HG03025 (cell line): ENCODE data around the gene SAP30BP.

ENCODE experiments used
- ATAC-seq: cut with Tn5 transposase; IDR thresholded peaks from one replicate; pipeline ENCODE4 v1.9.1; 2021; ENCODE audit warnings: mild to moderate bottlenecking, moderate library complexity; ENCODE audit not compliant: unreplicated experiment, low FRiP score

The SAP30BP gene

DNA sequence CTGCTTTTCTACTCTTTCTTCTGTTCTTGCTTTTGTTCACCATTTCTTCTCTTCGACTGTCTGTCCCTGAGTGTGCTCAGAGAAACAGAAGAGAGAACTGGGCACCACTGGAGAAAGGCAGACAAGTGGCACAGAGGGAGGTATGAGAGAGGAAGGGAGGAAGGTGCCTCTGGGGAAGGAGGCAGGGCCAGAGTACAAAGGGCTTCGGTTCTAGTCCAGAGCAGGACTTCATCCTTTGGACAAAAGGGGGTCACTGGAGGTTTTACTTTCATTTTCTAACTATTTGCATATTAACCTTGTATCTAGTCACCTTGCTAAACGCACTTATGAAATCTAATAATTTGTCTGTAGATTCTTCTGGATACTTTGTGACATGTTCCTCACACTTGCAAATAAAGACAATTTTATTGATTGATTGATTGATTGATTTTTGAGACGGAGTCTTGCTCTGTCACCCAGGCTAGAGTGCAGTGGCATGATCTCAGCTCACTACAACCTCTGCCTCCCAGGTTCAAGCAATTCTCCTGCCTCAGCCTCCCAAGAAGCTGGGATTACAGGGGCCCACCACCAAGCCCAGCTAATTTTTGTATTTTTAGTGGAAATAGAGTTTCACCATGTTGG lies 67.6 kb downstream of the SAP30BP start:
- no peak for ATAC-seq

DNA sequence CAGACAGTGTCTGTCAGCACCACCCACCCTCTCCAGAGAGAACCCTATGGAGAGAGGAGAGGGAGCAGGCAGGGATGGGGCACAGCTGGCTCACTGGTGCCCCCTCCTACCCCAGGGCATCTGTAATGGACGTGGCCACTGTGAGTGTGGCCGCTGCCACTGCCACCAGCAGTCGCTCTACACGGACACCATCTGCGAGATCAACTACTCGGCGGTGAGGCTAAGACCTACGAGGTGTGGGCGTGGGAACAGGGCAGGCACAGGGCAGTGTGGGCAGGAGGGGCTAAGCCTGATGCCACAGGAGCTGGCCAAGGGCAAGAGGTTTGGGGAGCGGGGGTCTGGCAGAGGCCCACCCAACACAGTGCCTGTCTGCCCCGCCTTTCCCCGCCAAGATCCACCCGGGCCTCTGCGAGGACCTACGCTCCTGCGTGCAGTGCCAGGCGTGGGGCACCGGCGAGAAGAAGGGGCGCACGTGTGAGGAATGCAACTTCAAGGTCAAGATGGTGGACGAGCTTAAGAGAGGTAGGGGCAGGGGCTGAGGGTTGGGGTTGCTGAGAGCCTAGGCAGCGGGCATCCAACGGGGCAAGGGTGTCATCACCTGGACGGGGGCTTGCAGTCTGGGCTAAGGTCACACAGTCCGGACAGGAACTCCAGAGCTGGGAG lies 69.2 kb downstream of the SAP30BP start:
- no peak for ATAC-seq

DNA sequence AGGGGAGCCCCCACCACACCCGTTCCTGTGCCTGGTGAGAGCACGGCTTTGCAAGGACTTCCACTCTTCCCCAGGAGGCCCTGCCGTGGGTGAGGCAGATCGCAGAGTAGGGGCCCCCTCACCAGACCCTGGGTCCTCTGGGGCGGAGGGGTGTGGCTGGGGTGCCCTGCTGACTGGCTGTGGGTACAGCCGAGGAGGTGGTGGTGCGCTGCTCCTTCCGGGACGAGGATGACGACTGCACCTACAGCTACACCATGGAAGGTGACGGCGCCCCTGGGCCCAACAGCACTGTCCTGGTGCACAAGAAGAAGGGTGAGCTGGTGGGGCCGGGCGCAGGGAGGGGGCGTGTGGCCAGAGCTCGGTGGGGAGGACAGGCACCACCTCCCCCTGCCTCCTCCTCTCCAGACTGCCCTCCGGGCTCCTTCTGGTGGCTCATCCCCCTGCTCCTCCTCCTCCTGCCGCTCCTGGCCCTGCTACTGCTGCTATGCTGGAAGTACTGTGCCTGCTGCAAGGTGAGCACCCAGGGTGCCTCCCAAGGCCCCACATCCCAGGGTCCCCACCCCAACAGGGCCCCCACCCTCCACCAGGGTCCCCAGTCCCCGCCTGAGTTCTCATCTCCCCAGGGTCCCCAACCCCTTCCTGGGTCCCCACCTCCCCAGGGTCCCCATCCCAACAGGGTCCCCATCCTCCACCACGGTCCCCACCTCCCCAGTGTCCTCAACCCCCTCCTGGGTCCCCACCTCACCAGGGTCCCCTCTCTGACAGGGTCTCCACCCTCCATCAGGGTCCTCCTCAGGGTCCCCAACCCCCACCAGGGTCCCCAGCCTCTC lies 70.2 kb downstream of the SAP30BP start:
- ATAC-seq = no peak

DNA sequence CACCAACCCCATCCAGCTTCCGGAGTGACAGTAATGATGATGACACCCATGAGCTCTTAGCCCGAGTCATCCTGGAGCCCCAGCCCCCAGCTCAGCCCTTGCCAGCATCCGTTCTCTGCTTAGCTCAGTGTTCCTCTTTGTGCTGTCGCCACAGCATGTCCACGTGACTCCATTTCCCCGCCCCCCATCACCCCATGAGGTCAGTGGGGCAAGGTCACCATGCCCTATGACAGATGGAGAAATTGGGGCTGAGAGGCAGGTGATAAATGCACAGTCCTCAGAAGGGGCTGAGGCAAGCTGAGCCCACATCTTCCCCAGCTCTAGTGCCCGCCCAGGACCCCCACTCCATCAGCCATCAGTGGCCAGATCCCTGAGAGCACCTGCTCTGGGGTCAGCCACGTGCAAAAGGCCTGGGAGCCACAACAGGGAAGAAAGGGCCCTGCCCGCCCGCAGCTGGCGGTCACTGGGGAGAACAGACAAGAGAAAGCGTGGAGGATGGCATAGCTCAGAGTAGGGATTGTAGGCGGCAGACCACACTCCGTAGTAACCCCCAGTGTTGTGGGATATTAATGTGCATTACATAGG lies 71.2 kb downstream of the SAP30BP start:
- ATAC-seq = no peak

GRCh38 chr17:75739174-75739573 lies 72.0 kb downstream of the SAP30BP start:
- no peak for ATAC-seq

GRCh38 chr17:75739801-75740200 lies 72.7 kb downstream of the SAP30BP start:
- ATAC-seq = no peak

DNA sequence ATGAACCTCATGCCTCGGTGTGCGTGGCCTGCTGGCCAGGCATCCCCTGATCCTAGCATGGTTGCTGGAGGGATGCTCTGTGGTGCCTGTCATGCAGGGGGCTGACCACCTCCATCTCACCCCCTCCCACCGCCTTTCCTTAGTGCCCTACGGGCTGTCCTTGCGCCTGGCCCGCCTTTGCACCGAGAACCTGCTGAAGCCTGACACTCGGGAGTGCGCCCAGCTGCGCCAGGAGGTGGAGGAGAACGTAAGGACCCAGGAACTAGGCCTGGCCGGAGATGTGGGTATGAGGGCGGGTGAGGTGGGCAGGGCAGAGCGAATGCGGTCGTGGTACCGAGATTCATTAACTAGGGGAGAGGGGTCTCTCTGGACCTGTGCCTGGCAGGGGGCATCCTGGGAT lies 73.1 kb downstream of the SAP30BP start:
- no peak for ATAC-seq

- no peak for ATAC-seq
Observed at GRCh38 chr17:75740631-75741077, 73.5 kb downstream of the SAP30BP start.

DNA sequence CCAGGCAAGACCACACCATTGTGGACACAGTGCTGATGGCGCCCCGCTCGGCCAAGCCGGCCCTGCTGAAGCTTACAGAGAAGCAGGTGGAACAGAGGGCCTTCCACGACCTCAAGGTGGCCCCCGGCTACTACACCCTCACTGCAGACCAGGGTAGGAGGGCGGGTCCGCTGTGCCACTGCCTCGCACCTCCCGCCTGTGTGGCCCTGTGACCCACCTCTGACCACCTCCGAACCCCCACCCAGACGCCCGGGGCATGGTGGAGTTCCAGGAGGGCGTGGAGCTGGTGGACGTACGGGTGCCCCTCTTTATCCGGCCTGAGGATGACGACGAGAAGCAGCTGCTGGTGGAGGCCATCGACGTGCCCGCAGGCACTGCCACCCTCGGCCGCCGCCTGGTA lies 75.2 kb downstream of the SAP30BP start:
- ATAC-seq = no peak

DNA sequence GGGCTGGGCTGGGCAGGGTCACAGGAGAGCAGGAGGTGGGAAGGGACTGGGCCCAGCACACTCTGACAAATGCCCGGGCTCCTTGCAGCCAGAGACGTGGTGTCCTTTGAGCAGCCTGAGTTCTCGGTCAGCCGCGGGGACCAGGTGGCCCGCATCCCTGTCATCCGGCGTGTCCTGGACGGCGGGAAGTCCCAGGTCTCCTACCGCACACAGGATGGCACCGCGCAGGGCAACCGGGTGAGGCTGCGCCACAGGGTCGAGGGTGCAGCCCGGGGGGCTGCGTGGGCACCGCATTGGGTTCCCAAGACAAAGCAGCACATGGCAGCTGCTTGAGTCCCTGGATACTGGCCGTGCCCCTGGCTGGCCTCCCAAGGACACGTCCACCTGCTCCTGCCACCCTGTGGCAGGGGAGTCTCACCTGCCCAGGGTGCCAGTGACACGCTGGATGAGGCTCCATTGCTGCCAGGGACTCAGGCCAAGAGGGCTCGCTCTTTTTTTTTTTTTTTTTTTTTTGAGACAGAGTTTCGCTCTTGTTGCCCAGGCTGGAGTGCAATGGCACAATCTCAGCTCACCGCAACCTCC lies 76.6 kb downstream of the SAP30BP start:
- ATAC-seq = no peak

- ATAC-seq = no peak
Observed at GRCh38 chr17:75748706-75749105, 81.6 kb downstream of the SAP30BP start.

DNA sequence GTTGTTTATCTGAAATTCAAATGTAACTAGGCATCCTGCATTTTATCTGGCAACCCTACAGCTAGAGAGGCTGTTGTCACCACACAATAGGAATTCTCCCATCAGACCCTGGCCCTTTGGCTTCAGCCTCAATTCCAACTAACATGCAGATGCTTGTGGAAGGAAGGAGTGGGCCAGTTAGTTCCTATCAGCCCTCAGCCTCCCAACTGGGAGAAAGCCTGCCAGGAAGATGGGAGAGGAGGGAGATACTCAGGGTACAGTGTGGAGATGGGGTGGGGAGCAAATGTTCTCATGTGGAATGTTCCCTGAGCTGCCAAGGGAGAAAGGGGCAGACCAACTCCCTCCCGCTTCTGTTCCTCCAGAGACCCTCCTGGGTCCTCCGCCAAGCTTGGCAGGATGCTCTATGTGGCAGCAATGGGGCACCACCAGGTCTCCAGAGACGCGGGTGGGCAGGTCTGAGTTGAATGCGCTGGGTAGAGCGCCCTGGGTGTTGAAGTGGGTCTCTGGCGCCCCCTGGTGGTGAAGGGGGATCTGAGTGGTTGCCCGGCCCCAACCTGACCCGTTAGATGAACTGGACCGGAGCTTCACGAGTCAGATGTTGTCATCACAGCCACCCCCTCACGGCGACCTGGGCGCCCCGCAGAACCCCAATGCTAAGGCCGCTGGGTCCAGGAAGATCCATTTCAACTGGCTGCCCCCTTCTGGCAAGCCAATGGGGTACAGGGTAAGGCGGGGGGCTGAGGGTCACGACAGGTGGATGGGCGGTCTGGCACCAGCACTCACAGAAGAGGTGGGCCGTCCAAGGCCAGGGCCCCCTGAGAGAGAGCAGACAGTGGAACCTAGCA lies 82.6 kb downstream of the SAP30BP start:
- no peak for ATAC-seq

DNA sequence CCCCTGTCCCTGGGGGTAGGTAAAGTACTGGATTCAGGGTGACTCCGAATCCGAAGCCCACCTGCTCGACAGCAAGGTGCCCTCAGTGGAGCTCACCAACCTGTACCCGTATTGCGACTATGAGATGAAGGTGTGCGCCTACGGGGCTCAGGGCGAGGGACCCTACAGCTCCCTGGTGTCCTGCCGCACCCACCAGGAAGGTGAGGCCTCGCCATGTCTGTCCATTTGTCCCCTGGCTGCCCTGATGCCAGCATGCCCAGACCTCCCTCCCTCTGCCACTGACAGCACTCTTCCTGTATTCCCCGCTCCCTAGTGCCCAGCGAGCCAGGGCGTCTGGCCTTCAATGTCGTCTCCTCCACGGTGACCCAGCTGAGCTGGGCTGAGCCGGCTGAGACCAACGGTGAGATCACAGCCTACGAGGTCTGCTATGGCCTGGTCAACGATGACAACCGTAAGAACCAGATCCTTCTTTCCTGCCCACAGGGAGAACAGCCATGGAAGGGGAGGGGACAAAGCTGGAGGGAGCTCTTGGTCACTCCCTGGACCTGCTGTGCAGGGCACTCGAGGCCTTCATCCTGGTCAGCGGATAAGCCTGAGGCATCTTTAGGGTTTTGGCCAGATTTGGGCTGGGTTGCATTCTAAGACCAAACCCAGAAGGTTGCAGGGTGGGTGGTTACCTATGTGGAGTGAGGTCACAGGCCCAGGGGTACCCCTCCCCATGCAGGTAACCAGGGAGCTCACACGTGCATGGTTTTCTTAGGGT lies 83.7 kb downstream of the SAP30BP start:
- ATAC-seq = no peak

GRCh38 chr17:75751676-75752404 lies 84.7 kb downstream of the SAP30BP start:
- ATAC-seq = no peak

DNA sequence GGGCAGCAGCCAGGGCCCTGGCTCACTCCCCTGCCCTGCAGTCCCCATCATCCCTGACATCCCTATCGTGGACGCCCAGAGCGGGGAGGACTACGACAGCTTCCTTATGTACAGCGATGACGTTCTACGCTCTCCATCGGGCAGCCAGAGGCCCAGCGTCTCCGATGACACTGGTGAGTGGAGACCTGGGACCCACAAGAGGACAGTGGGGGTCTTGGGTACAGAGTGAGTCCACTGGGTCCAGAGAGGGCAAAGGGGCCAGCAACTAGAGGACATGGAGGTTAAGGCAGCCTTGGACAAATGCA lies 85.2 kb downstream of the SAP30BP start:
- no peak for ATAC-seq

GRCh38 chr17:75752802-75753513 lies 85.8 kb downstream of the SAP30BP start:
- ATAC-seq = no peak

DNA sequence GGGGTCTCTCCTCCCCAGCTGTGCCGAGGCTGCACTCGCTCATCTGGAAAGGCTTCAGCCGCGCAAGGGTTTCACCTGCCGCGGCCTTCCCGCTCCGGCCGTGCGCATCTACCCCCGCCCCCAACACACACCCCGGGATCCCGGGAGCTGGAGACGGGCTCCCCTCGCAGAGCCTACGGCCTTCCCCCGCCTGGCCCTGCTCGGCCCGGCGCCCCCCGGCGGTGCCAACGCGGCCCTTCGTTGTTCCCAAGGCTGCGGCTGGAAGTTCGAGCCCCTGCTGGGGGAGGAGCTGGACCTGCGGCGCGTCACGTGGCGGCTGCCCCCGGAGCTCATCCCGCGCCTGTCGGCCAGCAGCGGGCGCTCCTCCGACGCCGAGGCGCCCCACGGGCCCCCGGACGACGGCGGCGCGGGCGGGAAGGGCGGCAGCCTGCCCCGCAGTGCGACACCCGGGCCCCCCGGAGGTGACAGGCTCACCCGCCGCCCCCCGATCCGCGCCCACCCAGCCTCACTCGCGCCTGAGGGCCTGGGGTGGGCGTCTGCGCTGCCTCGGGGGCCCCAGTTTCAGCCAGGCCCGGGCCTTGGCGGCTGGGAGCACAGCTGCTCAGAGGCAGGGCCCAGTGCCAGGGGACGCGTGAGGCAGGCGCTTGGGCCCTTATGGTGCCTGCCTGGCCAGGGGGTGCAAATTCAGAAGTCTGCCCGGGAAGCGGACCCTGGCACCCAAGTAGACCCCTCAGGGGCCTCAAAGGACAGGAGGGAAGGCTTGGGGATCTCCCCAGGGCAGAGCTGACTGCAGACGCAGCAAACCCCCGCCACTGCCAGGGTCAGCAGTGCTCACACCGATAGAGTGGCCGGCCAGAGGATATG lies 86.6 kb downstream of the SAP30BP start:
- ATAC-seq = peak; percentile 46
